WTC11 (cell line): ENCODE data around the gene RSPH9. TPM values are rescaled to one million over a fixed set of nuclear protein-coding genes. Genes with fewer than 3 reads are reported as not detected.

Experiments used
- ATAC-seq: fragments of 200-7000 bp; cut with Tn5 transposase; 2 replicates; pipeline ENCODE4 v1.10.0; 2021; ENCODE audit warnings: mild to moderate bottlenecking, moderate library complexity
- CTCF ChIA-PET: fragments of 300-600 bp; sonication (Branson Sonifier 250); formaldehyde crosslinking; loops from one replicate; lab custom pipeline; 2021; ENCODE audit warnings: antibody characterized with exemption; lab: Charles Lee
- POLR2A ChIA-PET: fragments of 350-600 bp; sonication (Branson Sonifier 250); formaldehyde crosslinking; loops from one replicate; lab custom pipeline; 2021; ENCODE audit warnings: antibody characterized with exemption; lab: Charles Lee
- DNase-seq: peaks from one replicate; pipeline ENCODE4 v3.0.0; 2021; ENCODE audit warnings: low spot score
- H3K27ac Mint-ChIP-seq: 2 replicates; pipeline ENCODE4 v1.8.0; 2021; ENCODE audit warnings: mixed read lengths
- H3K27me3 Mint-ChIP-seq: 2 replicates; pipeline ENCODE4 v1.8.0; 2021; ENCODE audit warnings: low read depth, mild to moderate bottlenecking, moderate library complexity, mixed read lengths
- H3K36me3 Mint-ChIP-seq: 2 replicates; pipeline ENCODE4 v1.8.0; 2021; ENCODE audit warnings: mixed read lengths
- H3K4me1 Mint-ChIP-seq: 2 replicates; pipeline ENCODE4 v1.8.0; 2022; ENCODE audit warnings: mixed read lengths
- H3K4me3 Mint-ChIP-seq: 2 replicates; pipeline ENCODE4 v1.8.0; 2021; ENCODE audit warnings: mild to moderate bottlenecking, moderate library complexity, mixed read lengths
- H3K9me3 Mint-ChIP-seq: 2 replicates; pipeline ENCODE4 v1.8.0; 2021; ENCODE audit warnings: mixed read lengths
- E2F4 ChIP-seq: sonication (generic); formaldehyde crosslinking; IDR thresholded peaks from 2 replicates; pipeline ENCODE4 v1.8.1; 2022; ENCODE audit warnings: low read depth, mild to moderate bottlenecking, moderate library complexity, missing genetic modification reagents, borderline replicate concordance
- ERG ChIP-seq: fragments of 250-450 bp; sonication (Bioruptor Pico); IDR thresholded peaks from 2 replicates; pipeline ENCODE4 v1.8.0; 2021; ENCODE audit warnings: mild to moderate bottlenecking
- GABPB1 ChIP-seq: sonication (generic); formaldehyde crosslinking; IDR thresholded peaks from 2 replicates; pipeline ENCODE4 v1.8.1; 2023; ENCODE audit warnings: mild to moderate bottlenecking, missing genetic modification reagents
- HMGXB4 ChIP-seq: sonication (generic); formaldehyde crosslinking; IDR thresholded peaks from 2 replicates; pipeline ENCODE4 v1.8.1; 2023; ENCODE audit warnings: mild to moderate bottlenecking, moderate library complexity, missing genetic modification reagents
- JUN ChIP-seq: sonication (generic); formaldehyde crosslinking; IDR thresholded peaks from 2 replicates; pipeline ENCODE4 v1.8.0; 2023; ENCODE audit warnings: mild to moderate bottlenecking, missing genetic modification reagents
- MAX ChIP-seq: sonication (generic); formaldehyde crosslinking; IDR thresholded peaks from 2 replicates; pipeline ENCODE4 v1.8.0; 2022; ENCODE audit warnings: mild to moderate bottlenecking, missing genetic modification reagents
- MYBL2 ChIP-seq: sonication (generic); formaldehyde crosslinking; IDR thresholded peaks from 2 replicates; pipeline ENCODE4 v1.8.1; 2023; ENCODE audit warnings: mild to moderate bottlenecking, moderate library complexity, missing genetic modification reagents
- NR2C2 ChIP-seq: sonication (generic); formaldehyde crosslinking; IDR thresholded peaks from 2 replicates; pipeline ENCODE4 v1.8.0; 2022; ENCODE audit warnings: mild to moderate bottlenecking, missing genetic modification reagents
- NR3C1 ChIP-seq: sonication (generic); formaldehyde crosslinking; conservative IDR thresholded peaks from 2 replicates; pipeline ENCODE4 v1.8.1; 2023; ENCODE audit warnings: low read depth, mild to moderate bottlenecking, missing genetic modification reagents
- PREB ChIP-seq: sonication (generic); formaldehyde crosslinking; IDR thresholded peaks from 2 replicates; pipeline ENCODE4 v1.8.1; 2022; ENCODE audit warnings: mild to moderate bottlenecking, missing genetic modification reagents, moderate library complexity, borderline replicate concordance
- RELA ChIP-seq: sonication (generic); formaldehyde crosslinking; IDR thresholded peaks from 2 replicates; pipeline ENCODE4 v1.8.1; 2022; ENCODE audit warnings: missing genetic modification reagents, mild to moderate bottlenecking, borderline replicate concordance
- SMAD4 ChIP-seq: sonication (generic); formaldehyde crosslinking; IDR thresholded peaks from 2 replicates; pipeline ENCODE4 v1.8.0; 2022; ENCODE audit warnings: mild to moderate bottlenecking, missing genetic modification reagents
- SOX15 ChIP-seq: fragments of 250-450 bp; sonication (Bioruptor Pico); IDR thresholded peaks from 2 replicates; pipeline ENCODE4 v1.9.0; 2021; ENCODE audit warnings: mild to moderate bottlenecking
- SP1 ChIP-seq: sonication (generic); formaldehyde crosslinking; conservative IDR thresholded peaks from 2 replicates; pipeline ENCODE4 v1.8.1; 2022; ENCODE audit warnings: missing genetic modification reagents
- ZBTB21 ChIP-seq: sonication (generic); formaldehyde crosslinking; IDR thresholded peaks from 2 replicates; pipeline ENCODE4 v1.8.1; 2023; ENCODE audit warnings: mild to moderate bottlenecking, missing genetic modification reagents, borderline replicate concordance
- ZNF232 ChIP-seq: sonication (generic); formaldehyde crosslinking; IDR thresholded peaks from 2 replicates; pipeline ENCODE4 v1.8.0; 2022; ENCODE audit warnings: mild to moderate bottlenecking, missing genetic modification reagents
- ZNF317 ChIP-seq: sonication (generic); formaldehyde crosslinking; IDR thresholded peaks from 2 replicates; pipeline ENCODE4 v1.8.1; 2023; ENCODE audit warnings: low read depth, mild to moderate bottlenecking, moderate library complexity, missing genetic modification reagents, borderline replicate concordance
- ZNF416 ChIP-seq: fragments of 250-450 bp; sonication (Bioruptor Pico); IDR thresholded peaks from 2 replicates; pipeline ENCODE4 v1.9.0; 2021; ENCODE audit warnings: mild to moderate bottlenecking, inconsistent platforms
- ZNF423 ChIP-seq: fragments of 250-450 bp; sonication (Bioruptor Pico); IDR thresholded peaks from 2 replicates; pipeline ENCODE4 v2.1.2; 2022; ENCODE audit warnings: mild to moderate bottlenecking, moderate library complexity
- total RNA-seq: library from RNA; stranded (reverse); gene quantifications from 3 replicates; pipeline ENCODE4 v1.2.3, GENCODE V29; 2021
- TF ChIP-seq, protein P1 (sequence below): fragments of 200-600 bp; IDR thresholded peaks from 2 replicates; pipeline ENCODE4 v1.8.0; 2022; ENCODE audit warnings: antibody characterized with exemption
- TF ChIP-seq, protein P2 (sequence below): sonication (generic); formaldehyde crosslinking; IDR thresholded peaks from 2 replicates; pipeline ENCODE4 v1.8.0; 2023; ENCODE audit warnings: missing genetic modification reagents
- TF ChIP-seq, protein P3 (sequence below): sonication (generic); formaldehyde crosslinking; IDR thresholded peaks from 2 replicates; pipeline ENCODE4 v1.8.1; 2022; ENCODE audit warnings: missing genetic modification reagents, borderline replicate concordance
- TF ChIP-seq, protein P4 (sequence below): sonication (generic); formaldehyde crosslinking; IDR thresholded peaks from 2 replicates; pipeline ENCODE4 v1.8.1; 2023; ENCODE audit warnings: mild to moderate bottlenecking, missing genetic modification reagents, moderate library complexity

Gene RSPH9
- total RNA-seq, 1 experiment from 2014 or later, result 0.35 TPM

- DNase-seq (no peak), ATAC-seq (peak; percentile 53)
- peaks cover 15% of the 10 kb centered on the region for H3K4me1 Mint-ChIP-seq
- H3K36me3 Mint-ChIP-seq, result no peaks in the 10 kb centered on the region
- no peak overlapping the region for H3K27ac Mint-ChIP-seq
- ChIA-PET POLR2A (interaction anchor here (1.1 kb wide), 1 partner anchor 35 kb away, joined by 5 read pairs; no protein-coding TSS in a partner anchor), CTCF (interaction anchor here (3.2 kb wide), 1 partner anchor 48 kb away, joined by 11 read pairs; no protein-coding TSS in a partner anchor)
- no peaks in the 10 kb centered on the region; the same call in 1 of the 2 replicates for H3K27me3 Mint-ChIP-seq
- TF ChIP-seq SP1 (CRISPR knock-in tag), result no peak
- TF ChIP-seq SOX15 (CRISPR knock-in tag), result no peak
- TF ChIP-seq, protein P1, sequence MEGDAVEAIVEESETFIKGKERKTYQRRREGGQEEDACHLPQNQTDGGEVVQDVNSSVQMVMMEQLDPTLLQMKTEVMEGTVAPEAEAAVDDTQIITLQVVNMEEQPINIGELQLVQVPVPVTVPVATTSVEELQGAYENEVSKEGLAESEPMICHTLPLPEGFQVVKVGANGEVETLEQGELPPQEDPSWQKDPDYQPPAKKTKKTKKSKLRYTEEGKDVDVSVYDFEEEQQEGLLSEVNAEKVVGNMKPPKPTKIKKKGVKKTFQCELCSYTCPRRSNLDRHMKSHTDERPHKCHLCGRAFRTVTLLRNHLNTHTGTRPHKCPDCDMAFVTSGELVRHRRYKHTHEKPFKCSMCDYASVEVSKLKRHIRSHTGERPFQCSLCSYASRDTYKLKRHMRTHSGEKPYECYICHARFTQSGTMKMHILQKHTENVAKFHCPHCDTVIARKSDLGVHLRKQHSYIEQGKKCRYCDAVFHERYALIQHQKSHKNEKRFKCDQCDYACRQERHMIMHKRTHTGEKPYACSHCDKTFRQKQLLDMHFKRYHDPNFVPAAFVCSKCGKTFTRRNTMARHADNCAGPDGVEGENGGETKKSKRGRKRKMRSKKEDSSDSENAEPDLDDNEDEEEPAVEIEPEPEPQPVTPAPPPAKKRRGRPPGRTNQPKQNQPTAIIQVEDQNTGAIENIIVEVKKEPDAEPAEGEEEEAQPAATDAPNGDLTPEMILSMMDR, result no peak
- TF ChIP-seq, protein P2, sequence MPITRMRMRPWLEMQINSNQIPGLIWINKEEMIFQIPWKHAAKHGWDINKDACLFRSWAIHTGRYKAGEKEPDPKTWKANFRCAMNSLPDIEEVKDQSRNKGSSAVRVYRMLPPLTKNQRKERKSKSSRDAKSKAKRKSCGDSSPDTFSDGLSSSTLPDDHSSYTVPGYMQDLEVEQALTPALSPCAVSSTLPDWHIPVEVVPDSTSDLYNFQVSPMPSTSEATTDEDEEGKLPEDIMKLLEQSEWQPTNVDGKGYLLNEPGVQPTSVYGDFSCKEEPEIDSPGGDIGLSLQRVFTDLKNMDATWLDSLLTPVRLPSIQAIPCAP (CRISPR knock-in tag), result no peak
- TF ChIP-seq E2F4 (CRISPR knock-in tag), result no peak
- TF ChIP-seq MAX (CRISPR knock-in tag), result no peak
- no peak for TF ChIP-seq JUN (CRISPR knock-in tag)
- TF ChIP-seq PREB (CRISPR knock-in tag), result no peak
- no peak for TF ChIP-seq RELA (CRISPR knock-in tag)
- TF ChIP-seq ZNF423 (CRISPR knock-in tag), result no peak
- TF ChIP-seq, protein P3, sequence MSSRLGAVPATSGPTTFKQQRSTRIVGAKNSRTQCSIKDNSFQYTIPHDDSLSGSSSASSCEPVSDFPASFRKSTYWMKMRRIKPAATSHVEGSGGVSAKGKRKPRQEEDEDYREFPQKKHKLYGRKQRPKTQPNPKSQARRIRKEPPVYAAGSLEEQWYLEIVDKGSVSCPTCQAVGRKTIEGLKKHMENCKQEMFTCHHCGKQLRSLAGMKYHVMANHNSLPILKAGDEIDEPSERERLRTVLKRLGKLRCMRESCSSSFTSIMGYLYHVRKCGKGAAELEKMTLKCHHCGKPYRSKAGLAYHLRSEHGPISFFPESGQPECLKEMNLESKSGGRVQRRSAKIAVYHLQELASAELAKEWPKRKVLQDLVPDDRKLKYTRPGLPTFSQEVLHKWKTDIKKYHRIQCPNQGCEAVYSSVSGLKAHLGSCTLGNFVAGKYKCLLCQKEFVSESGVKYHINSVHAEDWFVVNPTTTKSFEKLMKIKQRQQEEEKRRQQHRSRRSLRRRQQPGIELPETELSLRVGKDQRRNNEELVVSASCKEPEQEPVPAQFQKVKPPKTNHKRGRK (CRISPR knock-in tag), result no peak
- TF ChIP-seq SMAD4, result no peak
- no peak for TF ChIP-seq NR2C2 (CRISPR knock-in tag)
- TF ChIP-seq ZNF232, result no peak
- H3K4me3 Mint-ChIP-seq, result no peak overlapping the region
- H3K9me3 Mint-ChIP-seq, result no peaks in the 10 kb centered on the region
Observed at GRCh38 chr6:43716099-43716498, 71.3 kb downstream of the RSPH9 start.

- ATAC-seq (no peak), DNase-seq (no peak)
- ChIA-PET CTCF (interaction anchor here (1.7 kb wide), 1 partner anchor 49 kb away, joined by 5 read pairs; no protein-coding TSS in a partner anchor), POLR2A (no interaction called here)
- Mint-ChIP-seq H3K4me3 (no peak overlapping the region), H3K36me3 (no peaks in the 10 kb centered on the region), H3K9me3 (no peaks in the 10 kb centered on the region), H3K27me3 (no peaks in the 10 kb centered on the region; the same call in 1 of the 2 replicates), H3K4me1 (peaks cover 15% of the 10 kb centered on the region), H3K27ac (no peak overlapping the region)
- TF ChIP-seq MYBL2 (CRISPR knock-in tag), result no peak
- TF ChIP-seq ZNF416 (CRISPR knock-in tag), result no peak
- TF ChIP-seq GABPB1 (CRISPR knock-in tag), result no peak
- no peak for TF ChIP-seq ZNF317
- TF ChIP-seq NR3C1 (CRISPR knock-in tag), result no peak
- TF ChIP-seq ZBTB21 (CRISPR knock-in tag), result no peak
- TF ChIP-seq HMGXB4, result no peak
- TF ChIP-seq ERG (CRISPR knock-in tag), result no peak
- TF ChIP-seq MAX (CRISPR knock-in tag), result no peak
- no peak for TF ChIP-seq PREB (CRISPR knock-in tag)
- TF ChIP-seq, protein P4, sequence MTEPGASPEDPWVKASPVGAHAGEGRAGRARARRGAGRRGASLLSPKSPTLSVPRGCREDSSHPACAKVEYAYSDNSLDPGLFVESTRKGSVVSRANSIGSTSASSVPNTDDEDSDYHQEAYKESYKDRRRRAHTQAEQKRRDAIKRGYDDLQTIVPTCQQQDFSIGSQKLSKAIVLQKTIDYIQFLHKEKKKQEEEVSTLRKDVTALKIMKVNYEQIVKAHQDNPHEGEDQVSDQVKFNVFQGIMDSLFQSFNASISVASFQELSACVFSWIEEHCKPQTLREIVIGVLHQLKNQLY (CRISPR knock-in tag), result no peak
Observed at GRCh38 chr6:43717389-43717788, 72.6 kb downstream of the RSPH9 start.
